H9 (cell line): ENCODE results near the gene REEP3. TPM values are rescaled to one million over a fixed set of nuclear protein-coding genes. Genes with fewer than 3 reads are reported as not detected.

Source experiments
- DNase-seq: peaks from one replicate; pipeline ENCODE4 v3.0.0-alpha.2; 2017
- H2AFZ ChIP-seq: one replicate; pipeline ENCODE4 v1.6.1; 2013; ENCODE audit warnings: mild to moderate bottlenecking, low read length, control low read depth, moderate library complexity
- H2AK5ac ChIP-seq: 2 replicates; pipeline ENCODE4 v1.6.1; 2013; ENCODE audit warnings: low read length, control low read depth, mixed read lengths; ENCODE audit not compliant: insufficient read length
- H2BK120ac ChIP-seq: one replicate; pipeline ENCODE4 v1.6.1; 2013; ENCODE audit warnings: low read depth, mild to moderate bottlenecking, low read length, control low read depth, inconsistent platforms; ENCODE audit not compliant: poor library complexity, severe bottlenecking
- H2BK12ac ChIP-seq: 2 replicates; pipeline ENCODE4 v1.6.1; 2013; ENCODE audit warnings: low read length, control low read depth, mixed read lengths, low read depth; ENCODE audit not compliant: insufficient read length
- H2BK15ac ChIP-seq: 2 replicates; pipeline ENCODE4 v1.6.1; 2013; ENCODE audit warnings: low read depth, low read length, control low read depth
- H2BK20ac ChIP-seq: one replicate; pipeline ENCODE4 v1.6.1; 2013; ENCODE audit warnings: low read depth, mild to moderate bottlenecking, low read length, control low read depth, inconsistent platforms; ENCODE audit not compliant: poor library complexity, severe bottlenecking
- H2BK5ac ChIP-seq: 2 replicates; pipeline ENCODE4 v1.6.1; 2013; ENCODE audit warnings: low read length, control low read depth, mixed read lengths; ENCODE audit not compliant: insufficient read length
- H3K14ac ChIP-seq: 2 replicates; pipeline ENCODE4 v1.6.1; 2013; ENCODE audit warnings: low read length, control low read depth; ENCODE audit not compliant: insufficient read depth
- H3K18ac ChIP-seq: 2 replicates; pipeline ENCODE4 v1.6.1; 2013; ENCODE audit warnings: low read depth, mild to moderate bottlenecking, mixed read lengths, low read length, control low read depth; ENCODE audit not compliant: insufficient read length
- H3K23ac ChIP-seq: 2 replicates; pipeline ENCODE4 v1.6.1; 2013; ENCODE audit warnings: low read length, control low read depth, mixed read lengths, low read depth; ENCODE audit not compliant: insufficient read length
- H3K23me2 ChIP-seq: 2 replicates; pipeline ENCODE4 v1.6.1; 2013; ENCODE audit warnings: low read depth, mild to moderate bottlenecking, mixed read lengths, low read length, control low read depth; ENCODE audit not compliant: insufficient read length, poor library complexity, severe bottlenecking
- H3K27ac ChIP-seq: 2 replicates; pipeline ENCODE4 v1.5.1; 2013; ENCODE audit warnings: low read length, control low read depth, mixed read lengths, low read depth; ENCODE audit not compliant: insufficient read length
- H3K27me3 ChIP-seq: 2 replicates; pipeline ENCODE4 v1.6.1; 2013; ENCODE audit warnings: low read length, control low read depth, inconsistent platforms; ENCODE audit not compliant: insufficient read depth
- H3K4ac ChIP-seq: 2 replicates; pipeline ENCODE4 v1.6.1; 2013; ENCODE audit warnings: low read depth, mild to moderate bottlenecking, control low read depth, inconsistent platforms, low read length, moderate library complexity
- H3K4me1 ChIP-seq: 2 replicates; pipeline ENCODE4 v1.6.1; 2013; ENCODE audit warnings: low read length, control low read depth, inconsistent platforms; ENCODE audit not compliant: insufficient read depth
- H3K4me2 ChIP-seq: 2 replicates; pipeline ENCODE4 v1.6.1; 2013; ENCODE audit warnings: low read length, control low read depth, mixed read lengths; ENCODE audit not compliant: insufficient read length, insufficient read depth
- H3K56ac ChIP-seq: 2 replicates; pipeline ENCODE4 v1.6.1; 2013; ENCODE audit warnings: low read depth, mild to moderate bottlenecking, mixed read lengths, low read length, control low read depth; ENCODE audit not compliant: insufficient read length
- H3K79me1 ChIP-seq: 2 replicates; pipeline ENCODE4 v1.6.1; 2013; ENCODE audit warnings: low read depth, mild to moderate bottlenecking, moderate library complexity, low read length, control low read depth, inconsistent platforms; ENCODE audit not compliant: insufficient read depth, poor library complexity, severe bottlenecking
- H3K79me2 ChIP-seq: 2 replicates; pipeline ENCODE4 v1.6.1; 2013; ENCODE audit warnings: low read length, control low read depth, inconsistent platforms; ENCODE audit not compliant: insufficient read depth
- H3K9ac ChIP-seq: 2 replicates; pipeline ENCODE4 v1.6.1; 2013; ENCODE audit warnings: low read length, control low read depth, mixed read lengths; ENCODE audit not compliant: insufficient read length; ENCODE audit errors: extremely low read depth
- H3K9me3 ChIP-seq: one replicate; pipeline ENCODE4 v1.6.1; 2013; ENCODE audit warnings: low read depth, low read length, inconsistent platforms; ENCODE audit not compliant: control insufficient read depth
- H3T11ph ChIP-seq: one replicate; pipeline ENCODE4 v1.6.1; 2013; ENCODE audit warnings: mild to moderate bottlenecking, low read length, control low read depth, inconsistent platforms
- H4K20me1 ChIP-seq: one replicate; pipeline ENCODE4 v1.6.1; 2013; ENCODE audit not compliant: control insufficient read depth, insufficient read length, insufficient read depth
- H4K5ac ChIP-seq: 2 replicates; pipeline ENCODE4 v1.6.1; 2013; ENCODE audit warnings: low read depth, mild to moderate bottlenecking, mixed read lengths, low read length, control low read depth; ENCODE audit not compliant: insufficient read length
- H4K8ac ChIP-seq: replicated peaks from 2 replicates; pipeline ENCODE4 v1.6.1; 2013; ENCODE audit warnings: low read length, control low read depth, mixed read lengths, low read depth; ENCODE audit not compliant: insufficient read length
- H4K91ac ChIP-seq: 2 replicates; pipeline ENCODE4 v1.6.1; 2013; ENCODE audit warnings: low read depth, mild to moderate bottlenecking, moderate library complexity, mixed read lengths, low read length, control low read depth; ENCODE audit not compliant: insufficient read length
- H3K27ac Mint-ChIP-seq, 3 experiments: 2 replicates in 2 of 3; 3 replicates in 1 of 3; pipeline ENCODE4 v1.8.0; 2020 to 2021; ENCODE audit warnings: mixed read lengths in 3 of 3, mild to moderate bottlenecking in 1 of 3, moderate library complexity in 1 of 3
- H3K27me3 Mint-ChIP-seq: 2 replicates; pipeline ENCODE4 v1.8.0; 2021; ENCODE audit warnings: low read depth, mild to moderate bottlenecking, moderate library complexity, mixed read lengths
- H3K36me3 Mint-ChIP-seq, 3 experiments: 2 replicates in 2 of 3; 3 replicates in 1 of 3; pipeline ENCODE4 v1.8.0; 2020 to 2021; ENCODE audit warnings: low read depth in 3 of 3, mixed read lengths in 3 of 3; ENCODE audit not compliant: insufficient read depth in 1 of 3
- H3K4me1 Mint-ChIP-seq, 2 experiments: 2 replicates each; pipeline ENCODE4 v1.8.0; 2020; ENCODE audit warnings: mixed read lengths in 2 of 2
- H3K4me3 Mint-ChIP-seq, 2 experiments: 2 replicates in 1 of 2; 3 replicates in 1 of 2; pipeline ENCODE4 v1.8.0; 2020 to 2021; ENCODE audit warnings: mild to moderate bottlenecking in 2 of 2, mixed read lengths in 2 of 2, moderate library complexity in 1 of 2
- H3K9me3 Mint-ChIP-seq, 2 experiments: 2 replicates in 1 of 2; 3 replicates in 1 of 2; pipeline ENCODE4 v1.8.0; 2020; ENCODE audit warnings: mild to moderate bottlenecking in 2 of 2, mixed read lengths in 2 of 2, moderate library complexity in 1 of 2
- CTCF ChIP-seq: fragments of 200-600 bp; sonication (generic); conservative IDR thresholded peaks from 3 replicates; pipeline ENCODE4 v1.8.0; 2021; ENCODE audit warnings: antibody characterized with exemption, mild to moderate bottlenecking
- WGBS: extraction: QIAGEN DNeasy Blood & Tissue Kit; methylation state at CpG from one replicate; pipeline ENCODE4 v1.1.7; 2013; ENCODE audit warnings: missing lambda C conversion rate, low lambda C conversion rate, mixed read lengths; ENCODE audit not compliant: insufficient read length; ENCODE audit errors: extremely low coverage; 5-methylcytosine and 5-hydroxymethylcytosine counted together
- total RNA-seq: library from RNA; stranded (reverse); gene quantifications from 2 replicates; pipeline ENCODE4 v1.2.1, GENCODE V29; 2021

REEP3 gene
- total RNA-seq, 1 experiment from 2014 or later: 21.4 TPM

- H2BK15ac ChIP-seq: no peak overlapping the region
Measured at GRCh38 chr10:63496561-63496960, 24.6 kb upstream of the REEP3 start.

More at GRCh38 chr10:63496561-63496960, 24.6 kb upstream of the REEP3 start:
- no peak overlapping the region for H3K4me3 Mint-ChIP-seq
- H4K20me1 ChIP-seq: no peaks in the 10 kb centered on the region
- no peak overlapping the region for H3T11ph ChIP-seq
- H3K9me3 Mint-ChIP-seq: no peaks in the 10 kb centered on the region; a peak in 1 of 5 replicates
- H3K9me3 ChIP-seq: no peaks in the 10 kb centered on the region
- no peak overlapping the region for H3K14ac ChIP-seq
- no CpG with 5 or more reads among the region's 1 CpG for WGBS
- H2BK20ac ChIP-seq: no peak overlapping the region
- H4K8ac ChIP-seq: no peak overlapping the region
- H3K23me2 ChIP-seq: no peaks in the 10 kb centered on the region
- H3K79me2 ChIP-seq: peaks cover 1% of the 10 kb centered on the region; the same call in 1 of the 2 replicates
- peaks cover 6% of the 10 kb centered on the region for H3K79me1 ChIP-seq
- H3K23ac ChIP-seq: no peak overlapping the region
- H3K27ac Mint-ChIP-seq: peak overlapping the region in 1 of 3 experiments; percentile 24; a peak in 1 of 7 replicates
- no peak overlapping the region for H3K9ac ChIP-seq
- H3K4me2 ChIP-seq: no peak overlapping the region
- H2BK5ac ChIP-seq: no peak overlapping the region
- no peak overlapping the region for H3K18ac ChIP-seq
- H2BK120ac ChIP-seq: no peak overlapping the region
- H2BK12ac ChIP-seq: no peak overlapping the region
- no peak overlapping the region for H3K27ac ChIP-seq
- no peaks in the 10 kb centered on the region for H3K27me3 ChIP-seq
- no peak for DNase-seq
- peaks cover 10 to 18% of the 10 kb centered on the region in 2 experiments for H3K4me1 Mint-ChIP-seq
- H3K4me1 ChIP-seq: no peaks in the 10 kb centered on the region
- no peak overlapping the region for H3K56ac ChIP-seq
- no peaks in the 10 kb centered on the region for H3K27me3 Mint-ChIP-seq
- no peak overlapping the region for H4K91ac ChIP-seq
- no peak overlapping the region for H4K5ac ChIP-seq
- TF ChIP-seq CTCF: no peak
- H2AK5ac ChIP-seq: no peak overlapping the region
- no peak overlapping the region for H3K4ac ChIP-seq
- H3K36me3 Mint-ChIP-seq: peaks cover 3 to 20% (median 20%) of the 10 kb centered on the region in 3 experiments; a peak in 6 of 7 replicates
- H2AFZ ChIP-seq: no peak overlapping the region
